ENCODE data around the gene SMYD2.
"Not testable (repeated sequence)": the region's sequence is repeated elsewhere in the genome, so short reads cannot be mapped to it uniquely, and the experiment has no call there.

Gene SMYD2

GRCh38 chr1:214271995-214272731 lies 8.8 kb upstream of the SMYD2 start:
- DNase-seq: no peak

- DNase-seq: no peak
These were observed 7.9 kb upstream of the SMYD2 start for GRCh38 chr1:214272964-214273533.

- DNase-seq: not testable (repeated sequence)
These were observed 5.3 kb upstream of the SMYD2 start for GRCh38 chr1:214275700-214276099.

GRCh38 chr1:214276786-214277185 lies 4.2 kb upstream of the SMYD2 start:
- DNase-seq: no peak

GRCh38 chr1:214277704-214278635 lies 3.0 kb upstream of the SMYD2 start:
- no peak for DNase-seq

- DNase-seq: no peak
These were observed 456 bp upstream of the SMYD2 start for GRCh38 chr1:214280386-214281020.

GRCh38 chr1:214281720-214282629 lies 1.0 kb downstream of the SMYD2 start:
- DNase-seq: peak; percentile 41

- DNase-seq: no peak
These were observed 1.8 kb downstream of the SMYD2 start for GRCh38 chr1:214282630-214283242.

GRCh38 chr1:214285610-214286440 lies 4.9 kb downstream of the SMYD2 start:
- no peak for DNase-seq

GRCh38 chr1:214287884-214288283 lies 6.9 kb downstream of the SMYD2 start:
- no peak for DNase-seq

- DNase-seq: no peak
These were observed 8.8 kb downstream of the SMYD2 start for GRCh38 chr1:214289574-214290272.

GRCh38 chr1:214290424-214291037 lies 9.6 kb downstream of the SMYD2 start:
- no peak for DNase-seq

- DNase-seq: no peak
These were observed 11.4 kb downstream of the SMYD2 start for GRCh38 chr1:214292322-214292721.

GRCh38 chr1:214295934-214296333 lies 15.0 kb downstream of the SMYD2 start:
- DNase-seq: no peak

GRCh38 chr1:214296860-214297745 lies 16.1 kb downstream of the SMYD2 start:
- no peak for DNase-seq

GRCh38 chr1:214300149-214300780 lies 19.3 kb downstream of the SMYD2 start:
- DNase-seq: no peak

- no peak for DNase-seq
These were observed 20.6 kb downstream of the SMYD2 start for GRCh38 chr1:214301526-214301925.
